22Rv1 (cell line): ENCODE measurements around the gene GNLY.

ENCODE experiments used
- H3K27ac ChIP-seq: fragments of 450-650 bp; 2 replicates; pipeline ENCODE4 v1.5.1; 2017
- CTCF ChIP-seq: fragments of 450-650 bp; IDR thresholded peaks from 2 replicates; pipeline ENCODE4 v1.5.1; 2017; ENCODE audit warnings: mild to moderate bottlenecking
- ZFX ChIP-seq: fragments of 450-650 bp; IDR thresholded peaks from 2 replicates; pipeline ENCODE4 v1.6.1; 2017; ENCODE audit warnings: antibody characterized with exemption, borderline replicate concordance

The GNLY gene

GRCh38 chr2:85694052-85695025 is at the start of gene GNLY:
Gene GNLY (plus strand): TSS chr2:85694358. CDS start chr2:85694419, 61 bp downstream.
- H3K27ac ChIP-seq, result no peak within 1 kb of the TSS
- TF ChIP-seq ZFX (no peak), CTCF (no peak)

- TF ChIP-seq CTCF, result no peak
- TF ChIP-seq ZFX, result no peak
- no peak overlapping the region for H3K27ac ChIP-seq
These were observed 49.2 kb upstream of the GNLY start for GRCh38 chr2:85644909-85645308.

GRCh38 chr2:85646166-85646565 is 48.0 kb upstream of the GNLY start:
- H3K27ac ChIP-seq, result no peak overlapping the region
- TF ChIP-seq CTCF (no peak), ZFX (no peak)

- TF ChIP-seq ZFX (no peak), CTCF (no peak)
- no peak overlapping the region for H3K27ac ChIP-seq
These were observed 46.2 kb upstream of the GNLY start for GRCh38 chr2:85647823-85648526.

- H3K27ac ChIP-seq, result no peak overlapping the region
- TF ChIP-seq CTCF, result peak; percentile 48
- no peak for TF ChIP-seq ZFX
These were observed 45.5 kb upstream of the GNLY start for GRCh38 chr2:85648619-85649018.

GRCh38 chr2:85649201-85650190 is 44.7 kb upstream of the GNLY start:
- TF ChIP-seq ZFX (no peak), CTCF (no peak)
- no peak overlapping the region for H3K27ac ChIP-seq
